Measurements from ENCODE around the gene RTP2.

The RTP2 gene

DNA sequence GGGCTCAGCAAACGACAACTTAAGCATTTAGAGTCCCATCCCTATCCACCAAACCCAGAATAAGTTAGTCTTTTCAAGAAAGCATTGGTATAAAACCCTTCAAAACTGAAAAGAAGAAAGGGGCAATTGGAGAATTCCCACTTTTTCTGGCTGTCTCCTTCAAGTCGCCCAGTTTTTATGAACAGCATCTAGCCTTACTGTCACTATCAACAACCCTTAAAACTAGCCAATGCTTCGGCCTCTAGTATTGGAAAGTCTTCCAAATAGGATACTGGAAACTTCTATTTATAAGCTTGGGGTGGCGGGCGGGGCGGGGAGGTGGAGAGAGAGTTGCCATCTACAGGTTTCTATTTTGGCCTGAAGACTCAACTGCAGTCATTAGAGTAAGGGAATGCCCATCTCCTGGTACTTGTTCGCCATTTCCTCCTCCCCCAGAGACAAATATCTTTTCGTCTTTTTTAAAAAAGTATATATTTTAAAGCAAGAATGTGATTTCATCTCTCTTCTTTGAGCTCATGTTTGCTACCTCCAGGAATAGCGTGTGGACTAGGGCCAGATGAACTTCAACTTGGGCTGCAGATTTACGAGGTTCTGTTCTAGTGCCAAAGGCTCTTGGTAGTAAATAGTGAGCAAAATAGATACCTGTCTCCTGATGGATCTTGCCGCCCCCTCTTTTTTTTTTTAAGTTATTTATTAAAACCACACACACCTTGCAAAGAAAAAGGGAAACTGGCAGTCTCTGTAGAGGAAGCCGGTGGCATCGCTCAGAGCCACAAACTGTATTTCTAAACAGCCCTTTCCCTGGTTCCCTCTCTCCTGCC lies 40.2 kb upstream of the RTP2 start:
- no peak overlapping the region for H3K4me3 ChIP-seq
- no peaks in the 10 kb centered on the region for H3K36me3 ChIP-seq (replicated peaks)
- H3K4me1 ChIP-seq = peaks cover 35% of the 10 kb centered on the region
- in situ Hi-C loops (cut with MboI; ENCODE audit: low sequenced_read_pairs) = loop anchor here (5.0 to 25.0 kb wide), 4 partner anchors 1020 to 1495 kb away; partner anchors contain the start of gene TPRG1
- no peak for DNase-seq (ENCODE audit: low spot score in 2 of 2)
- no peaks in the 10 kb centered on the region for H3K27me3 ChIP-seq (ENCODE audit: low read depth)
- H3K9me3 ChIP-seq = no peaks in the 10 kb centered on the region

DNA sequence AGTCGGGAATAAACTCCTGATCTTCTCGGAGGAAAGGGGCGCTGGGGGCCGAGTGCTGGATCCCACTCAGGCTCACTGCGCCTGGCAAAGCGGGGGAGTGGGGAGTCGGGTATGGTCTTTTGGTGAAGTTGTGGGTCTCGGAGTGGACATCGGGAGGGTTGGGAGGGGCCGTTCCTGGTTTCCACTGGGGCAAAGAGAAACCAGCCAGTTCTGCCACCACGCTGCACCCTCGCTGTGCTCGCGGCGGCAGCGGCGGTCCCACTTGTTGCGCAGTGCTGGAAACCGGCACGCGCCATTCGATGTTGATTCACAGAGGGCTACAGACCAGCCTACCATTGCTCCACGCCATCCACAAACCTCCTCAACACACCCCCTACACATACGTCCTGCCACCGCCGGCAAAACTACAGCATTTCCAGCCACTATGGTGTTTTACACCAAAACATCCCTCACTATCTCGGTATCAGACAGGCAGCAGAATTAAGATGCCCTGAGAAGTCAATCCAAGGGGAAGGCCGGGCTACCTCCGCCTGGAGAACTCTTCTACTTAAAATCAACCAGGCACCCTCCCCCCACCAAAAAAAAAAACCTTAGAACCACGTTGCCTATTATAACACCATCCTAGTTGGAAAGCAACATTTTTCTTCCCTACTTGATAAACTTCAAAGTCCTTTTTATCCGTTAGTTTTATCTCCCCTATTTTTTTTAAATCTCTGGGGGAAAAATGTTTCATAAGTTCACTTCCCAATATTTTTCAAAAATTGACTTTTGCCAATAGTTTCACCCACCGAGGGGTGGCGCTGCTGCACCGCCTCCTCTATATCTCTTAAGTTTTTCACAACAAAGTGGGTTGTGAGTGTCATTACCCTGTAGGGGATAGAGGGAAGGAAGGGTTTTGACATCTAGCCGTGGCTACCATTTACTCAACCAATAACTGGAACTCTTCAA lies 39.3 kb upstream of the RTP2 start:
- Histone ChIP-seq H3K27me3 (ENCODE audit: low read depth) (no peaks in the 10 kb centered on the region), H3K9me3 (no peaks in the 10 kb centered on the region), H3K4me1 (peaks cover 29% of the 10 kb centered on the region), H3K36me3 (replicated peaks) (no peaks in the 10 kb centered on the region), H3K4me3 (peak overlapping the region; percentile 27)
- peak; percentile 70 to 82 for DNase-seq (ENCODE audit: low spot score in 2 of 2)
- in situ Hi-C loops (cut with MboI; ENCODE audit: low sequenced_read_pairs) = loop anchor here (5.0 to 25.0 kb wide), 4 partner anchors 1021 to 1496 kb away; partner anchors contain the start of gene TPRG1

DNA sequence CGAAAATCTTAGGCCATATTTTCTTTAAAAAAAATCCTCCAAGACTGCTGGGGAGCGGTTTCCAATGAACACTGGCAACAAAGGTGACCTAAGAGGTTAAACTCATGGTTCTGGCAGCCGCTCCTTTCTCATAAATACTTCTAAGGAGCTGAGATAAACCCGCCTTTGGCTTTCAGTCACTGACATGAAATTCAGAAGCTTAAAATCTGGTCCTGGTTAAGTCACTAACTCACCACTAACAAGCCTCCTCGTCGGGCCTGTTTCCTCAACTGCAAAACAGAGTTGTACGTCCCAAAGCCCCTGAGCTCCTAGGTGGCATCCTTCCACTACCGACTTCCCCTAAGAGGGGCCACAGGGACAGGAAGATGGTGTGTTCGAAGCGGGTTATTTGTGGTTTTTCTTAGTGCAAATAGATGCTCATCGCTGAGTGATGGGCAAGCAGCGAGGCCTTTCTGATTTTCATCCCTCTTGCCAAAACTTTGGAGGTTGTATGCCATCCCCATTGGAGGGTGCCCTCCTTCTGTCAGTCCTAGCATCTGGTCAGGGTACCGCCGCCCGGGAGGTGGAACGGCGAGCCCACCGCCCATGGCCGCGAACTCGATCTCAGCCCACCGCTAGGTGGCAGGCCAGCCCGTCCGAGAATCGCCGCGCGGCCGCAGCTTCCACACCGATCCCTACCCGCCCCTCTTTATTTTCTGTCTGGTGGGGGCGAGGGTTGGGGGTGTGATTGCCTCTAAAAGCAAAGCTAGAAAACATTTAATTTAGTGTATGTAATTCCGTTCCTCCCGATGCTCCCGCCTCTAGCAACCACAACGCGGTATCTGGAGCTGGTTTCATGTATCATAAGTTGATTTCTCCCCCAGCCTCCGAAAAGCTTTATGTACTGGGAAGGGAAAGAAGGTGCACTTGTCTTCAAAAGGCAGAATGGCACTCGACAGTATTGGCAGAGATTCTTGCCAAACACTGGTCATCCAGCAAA lies 38.4 kb upstream of the RTP2 start:
- Histone ChIP-seq H3K4me1 (peaks cover 29% of the 10 kb centered on the region), H3K9me3 (no peaks in the 10 kb centered on the region), H3K4me3 (peak overlapping the region; percentile 27), H3K27me3 (ENCODE audit: low read depth) (no peaks in the 10 kb centered on the region), H3K36me3 (replicated peaks) (no peaks in the 10 kb centered on the region)
- in situ Hi-C loops (cut with MboI; ENCODE audit: low sequenced_read_pairs) = loop anchor here (5.0 to 25.0 kb wide), 4 partner anchors 1022 to 1497 kb away; partner anchors contain the start of gene TPRG1
- peak; percentile 39 to 80 for DNase-seq (ENCODE audit: low spot score in 2 of 2)

DNA sequence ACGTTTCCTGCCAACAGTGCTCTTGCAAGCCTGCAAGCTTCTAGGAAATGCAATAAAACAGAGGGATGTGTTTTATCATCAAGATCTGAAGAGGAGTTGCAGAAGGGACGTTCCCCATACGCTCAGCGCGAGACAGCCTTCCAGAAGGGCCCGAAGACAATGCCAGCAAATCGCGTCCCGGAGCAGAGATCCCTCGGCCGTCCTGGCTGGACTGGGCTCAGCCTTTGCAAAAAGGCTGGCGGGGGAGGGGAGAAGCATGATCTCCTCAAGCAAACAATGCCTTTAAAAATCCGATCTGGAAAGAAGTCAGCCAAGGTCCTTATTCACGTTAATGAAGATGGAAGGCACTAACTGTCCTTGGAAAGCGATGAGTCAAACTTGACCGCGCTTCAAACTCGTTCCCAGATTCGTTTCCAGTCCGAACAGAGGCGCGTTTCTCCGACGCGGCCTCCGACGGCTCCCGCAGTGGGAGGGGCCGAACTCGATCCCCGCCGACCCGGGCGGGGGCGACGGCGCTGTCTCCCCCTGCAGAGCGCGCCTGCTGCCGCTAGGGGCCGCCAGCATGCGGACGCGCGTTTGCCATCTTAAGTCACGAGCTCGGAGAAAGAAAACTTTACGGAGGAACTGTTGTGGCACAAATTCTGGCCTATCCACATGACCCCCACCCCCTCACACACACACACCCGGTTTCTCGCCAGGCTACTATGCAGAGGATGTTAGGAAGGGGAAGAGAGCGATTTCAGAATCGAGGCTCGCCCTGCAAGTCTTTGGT lies 37.4 kb upstream of the RTP2 start:
- H3K4me3 ChIP-seq = peak overlapping the region; percentile 27
- H3K9me3 ChIP-seq = no peaks in the 10 kb centered on the region
- H3K27me3 ChIP-seq (ENCODE audit: low read depth) = no peaks in the 10 kb centered on the region
- peak; percentile 75 to 84 for DNase-seq (ENCODE audit: low spot score in 2 of 2)
- in situ Hi-C loops (cut with MboI; ENCODE audit: low sequenced_read_pairs) = loop anchor here (5.0 to 25.0 kb wide), 5 partner anchors 1023 to 1498 kb away; partner anchors contain the start of gene TPRG1
- peaks cover 29% of the 10 kb centered on the region for H3K4me1 ChIP-seq
- no peaks in the 10 kb centered on the region for H3K36me3 ChIP-seq (replicated peaks)

DNA sequence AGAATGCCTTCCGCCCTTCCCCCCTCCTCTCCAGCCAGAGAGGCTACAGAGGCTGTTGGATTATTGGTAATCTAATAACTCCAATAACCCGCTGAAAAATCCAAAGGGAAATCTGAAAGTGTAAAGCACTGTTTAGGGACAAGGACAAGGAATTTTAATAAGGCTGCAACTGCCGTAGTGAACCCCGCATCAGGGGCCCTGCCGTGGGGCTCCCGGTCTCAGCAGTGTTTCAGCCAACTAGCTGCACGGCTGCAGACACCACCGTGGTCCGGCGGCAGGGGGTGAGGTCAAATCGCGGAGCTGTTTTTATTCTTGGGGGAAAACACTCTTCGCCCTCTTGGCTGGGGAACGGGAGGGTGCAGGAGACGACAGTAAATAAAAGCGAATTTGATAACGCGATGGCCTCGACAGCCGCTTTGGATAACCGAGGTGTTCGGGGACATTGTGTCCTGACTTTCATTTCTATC lies 36.8 kb upstream of the RTP2 start:
- peaks cover 29% of the 10 kb centered on the region for H3K4me1 ChIP-seq

DNA sequence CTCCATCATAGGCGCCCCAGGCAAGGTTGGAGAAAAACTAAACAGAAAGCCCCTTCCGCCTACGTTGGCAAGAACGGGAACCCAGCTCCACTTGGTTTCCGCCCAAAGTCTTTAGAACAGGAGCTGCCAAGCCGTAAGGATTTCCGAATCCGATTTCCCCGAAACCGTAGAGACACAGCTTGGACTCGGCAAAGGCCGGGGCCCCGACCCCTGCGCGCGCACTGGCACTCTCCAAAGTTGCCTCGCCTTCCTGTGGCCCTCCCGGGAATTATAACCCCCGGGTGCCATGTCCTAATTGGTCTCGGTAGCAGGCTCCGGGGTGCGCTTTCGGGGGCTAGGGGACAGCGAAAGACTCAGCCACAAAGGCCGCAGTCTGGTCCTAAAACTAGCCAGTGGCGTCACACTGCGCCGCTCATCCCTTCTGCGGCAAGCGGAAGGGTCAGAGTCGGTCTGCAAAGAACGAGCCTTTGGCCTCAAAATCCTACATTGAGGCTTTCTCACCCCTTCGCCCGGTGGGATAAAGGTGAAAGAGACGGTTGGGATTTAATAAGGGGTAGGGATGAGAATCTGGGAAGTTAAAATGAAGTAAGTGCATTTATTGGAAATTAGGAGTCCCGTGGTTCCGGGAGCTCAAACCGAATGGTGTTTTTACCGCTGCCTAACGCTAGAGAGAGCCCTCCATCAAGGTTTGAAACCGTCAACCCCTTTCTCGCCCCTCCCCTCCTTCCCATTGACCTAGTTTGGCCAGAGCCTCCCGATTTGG lies 36.2 kb upstream of the RTP2 start:
- peak; percentile 91 to 92 for DNase-seq (ENCODE audit: low spot score in 2 of 2)
- H3K4me1 ChIP-seq = peaks cover 29% of the 10 kb centered on the region
- H3K27me3 ChIP-seq (ENCODE audit: low read depth) = no peaks in the 10 kb centered on the region
- peak overlapping the region; percentile 27 for H3K4me3 ChIP-seq
- no peaks in the 10 kb centered on the region for H3K36me3 ChIP-seq (replicated peaks)
- no peaks in the 10 kb centered on the region for H3K9me3 ChIP-seq
- in situ Hi-C loops (cut with MboI; ENCODE audit: low sequenced_read_pairs) = loop anchor here (10.0 to 25.0 kb wide), 4 partner anchors 1024 to 1499 kb away; partner anchors contain the start of gene TPRG1

More for the DNA sequence above, 36.8 kb upstream of the RTP2 start:
- Histone ChIP-seq H3K27me3 (ENCODE audit: low read depth) (no peaks in the 10 kb centered on the region), H3K36me3 (replicated peaks) (no peaks in the 10 kb centered on the region), H3K4me3 (peak overlapping the region; percentile 27), H3K9me3 (no peaks in the 10 kb centered on the region)
- no peak for DNase-seq (ENCODE audit: low spot score in 2 of 2)
- in situ Hi-C loops (cut with MboI; ENCODE audit: low sequenced_read_pairs) = loop anchor here (10.0 to 25.0 kb wide), 4 partner anchors 1023 to 1498 kb away; partner anchors contain the start of gene TPRG1

DNA sequence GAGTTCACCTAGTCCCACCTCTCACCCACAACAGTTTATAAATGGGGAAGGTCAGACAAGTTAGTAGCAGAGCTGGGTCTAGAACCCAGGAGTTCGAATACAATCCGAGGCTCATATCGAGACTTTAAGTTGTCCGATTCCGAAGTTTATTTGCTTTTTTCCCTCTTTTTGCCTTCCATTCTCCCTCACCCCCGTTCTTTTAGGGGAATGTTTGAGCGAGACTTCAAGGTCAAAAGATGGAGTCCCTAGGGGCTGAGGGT lies 35.6 kb upstream of the RTP2 start:
- Histone ChIP-seq H3K36me3 (replicated peaks) (no peaks in the 10 kb centered on the region), H3K4me3 (peak overlapping the region; percentile 27), H3K9me3 (no peaks in the 10 kb centered on the region), H3K27me3 (ENCODE audit: low read depth) (no peaks in the 10 kb centered on the region), H3K4me1 (peaks cover 29% of the 10 kb centered on the region)
- DNase-seq (ENCODE audit: low spot score in 2 of 2) = no peak
- in situ Hi-C loops (cut with MboI; ENCODE audit: low sequenced_read_pairs) = loop anchor here (10.0 to 25.0 kb wide), 4 partner anchors 1024 to 1499 kb away; partner anchors contain the start of gene TPRG1

DNA sequence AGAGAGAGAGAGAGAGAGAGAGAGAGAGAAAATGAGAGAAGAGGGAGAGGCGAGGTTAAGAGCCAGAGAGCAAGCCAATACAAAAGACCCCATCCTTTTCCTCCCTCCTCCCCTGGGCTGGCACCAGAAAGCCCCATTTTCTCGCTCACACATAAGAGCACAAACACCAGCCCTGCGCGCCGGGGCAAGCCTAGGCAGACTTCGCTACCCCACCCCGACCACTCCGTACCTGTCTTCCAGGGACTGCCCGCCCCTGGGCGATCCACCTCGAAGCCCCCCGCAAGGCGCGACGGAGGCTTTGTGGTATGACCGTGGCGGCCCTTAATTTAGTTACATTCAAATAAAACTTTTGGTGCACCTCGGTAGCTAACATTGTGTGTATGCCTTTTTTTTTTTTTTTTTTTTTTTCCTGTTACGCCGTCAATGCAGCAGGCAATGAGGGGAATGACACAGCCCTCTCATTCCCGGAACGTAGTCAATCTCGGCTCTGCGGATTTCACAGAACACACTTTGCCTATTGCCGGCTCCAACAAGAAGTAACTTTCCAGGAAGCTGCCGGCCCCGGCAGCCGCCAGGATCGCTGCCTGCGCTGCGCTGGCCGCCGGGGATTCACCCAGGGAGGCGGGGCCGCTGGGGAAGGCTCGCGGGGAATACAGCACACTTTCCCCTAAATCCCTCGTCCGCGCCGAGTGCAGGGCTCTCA lies 35.2 kb upstream of the RTP2 start:
- Histone ChIP-seq H3K9me3 (no peaks in the 10 kb centered on the region), H3K4me3 (peak overlapping the region; percentile 27), H3K27me3 (ENCODE audit: low read depth) (no peaks in the 10 kb centered on the region), H3K4me1 (peaks cover 28% of the 10 kb centered on the region), H3K36me3 (replicated peaks) (no peaks in the 10 kb centered on the region)
- in situ Hi-C loops (cut with MboI; ENCODE audit: low sequenced_read_pairs) = loop anchor here (10.0 to 25.0 kb wide), 4 partner anchors 1025 to 1500 kb away; partner anchors contain the start of gene TPRG1
- peak; percentile 46 to 70 for DNase-seq (ENCODE audit: low spot score in 2 of 2)

DNA sequence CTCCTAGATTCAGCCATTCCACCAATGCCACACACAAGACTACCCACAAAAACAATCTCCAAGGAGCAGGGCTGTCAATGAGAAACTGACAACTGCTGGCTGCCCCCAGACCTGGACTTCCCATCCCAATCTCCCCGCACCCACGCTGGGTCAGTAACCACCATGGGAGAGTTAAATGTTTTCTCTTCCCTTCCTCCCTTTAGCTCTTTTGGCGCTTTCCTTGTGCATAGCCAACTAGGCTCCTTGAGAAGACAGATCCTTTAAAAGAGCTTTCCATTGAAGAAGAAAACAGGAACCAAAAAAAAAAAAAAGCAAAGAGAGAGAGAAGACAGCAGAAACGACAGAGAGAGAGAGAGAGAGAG lies 34.6 kb upstream of the RTP2 start:
- H3K9me3 ChIP-seq = no peaks in the 10 kb centered on the region
- H3K27me3 ChIP-seq (ENCODE audit: low read depth) = no peaks in the 10 kb centered on the region
- no peak overlapping the region for H3K4me3 ChIP-seq
- peaks cover 23% of the 10 kb centered on the region for H3K4me1 ChIP-seq
- H3K36me3 ChIP-seq (replicated peaks) = 0 out of 2 replicates have a peak, but pooled peaks cover 1% of the 10 kb centered on the region
- DNase-seq (ENCODE audit: low spot score in 2 of 2) = no peak
- in situ Hi-C loops (cut with MboI; ENCODE audit: low sequenced_read_pairs) = loop anchor here (10.0 to 25.0 kb wide), 4 partner anchors 1025 to 1500 kb away; partner anchors contain the start of gene TPRG1

DNA sequence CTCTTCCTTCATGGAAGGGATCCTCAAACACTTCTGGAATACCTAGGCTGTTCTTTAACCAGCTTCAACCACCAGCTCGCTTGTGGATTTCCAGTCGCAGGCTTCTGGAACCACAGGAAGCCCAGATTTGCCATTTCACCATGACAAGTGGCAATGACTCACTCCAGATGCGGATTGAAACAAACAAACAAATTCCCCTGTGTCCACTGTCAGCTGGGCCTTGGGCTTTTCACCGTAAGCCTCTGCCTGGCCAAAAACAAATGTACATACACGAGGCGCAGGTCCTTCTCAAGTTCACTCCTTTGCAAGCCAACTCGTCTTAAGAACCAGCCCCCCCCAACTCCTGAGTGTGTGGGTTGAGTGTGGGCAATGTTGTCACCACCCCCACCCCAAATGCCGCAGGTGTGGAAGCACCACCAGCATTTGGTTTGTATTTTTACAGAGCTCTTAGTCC lies 34.1 kb upstream of the RTP2 start:
- DNase-seq (ENCODE audit: low spot score in 2 of 2) = no peak
- in situ Hi-C loops (cut with MboI; ENCODE audit: low sequenced_read_pairs) = loop anchor here (10.0 to 25.0 kb wide), 4 partner anchors 1026 to 1501 kb away; partner anchors contain the start of gene TPRG1
- Histone ChIP-seq H3K4me3 (no peak overlapping the region), H3K36me3 (replicated peaks) (0 out of 2 replicates have a peak, but pooled peaks cover 3% of the 10 kb centered on the region), H3K9me3 (no peaks in the 10 kb centered on the region), H3K4me1 (peaks cover 18% of the 10 kb centered on the region), H3K27me3 (ENCODE audit: low read depth) (no peaks in the 10 kb centered on the region)

DNA sequence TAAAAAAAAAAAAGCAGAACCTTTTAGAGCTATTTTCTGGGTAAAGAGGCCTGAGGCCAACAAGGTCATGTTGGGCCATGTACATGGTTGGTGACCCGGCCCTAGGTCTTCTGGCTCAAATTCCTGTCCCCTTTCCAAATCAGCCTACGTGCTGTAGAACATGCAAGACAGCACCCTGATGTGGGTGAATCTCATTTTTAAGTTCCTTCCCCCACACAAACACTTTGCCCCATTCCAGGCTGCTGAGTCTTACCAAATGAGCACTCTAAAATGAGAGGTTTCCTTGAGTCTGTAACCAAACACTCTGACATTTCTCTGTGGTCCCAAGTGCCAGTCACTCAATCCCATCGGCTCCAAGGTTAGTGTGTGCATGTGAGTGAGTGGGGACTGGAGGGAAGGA lies 33.5 kb upstream of the RTP2 start:
- no peak for DNase-seq (ENCODE audit: low spot score in 2 of 2)
- H3K4me3 ChIP-seq = no peak overlapping the region
- H3K27me3 ChIP-seq (ENCODE audit: low read depth) = no peaks in the 10 kb centered on the region
- in situ Hi-C loops (cut with MboI; ENCODE audit: low sequenced_read_pairs) = loop anchor here (10.0 to 25.0 kb wide), 4 partner anchors 1026 to 1501 kb away; partner anchors contain the start of gene TPRG1
- peaks cover 18% of the 10 kb centered on the region for H3K4me1 ChIP-seq
- no peaks in the 10 kb centered on the region for H3K9me3 ChIP-seq
- 0 out of 2 replicates have a peak, but pooled peaks cover 3% of the 10 kb centered on the region for H3K36me3 ChIP-seq (replicated peaks)

Measured in HAP-1 (cell line).